K562 (cell line): ENCODE results near the gene FAXC. TPM values are rescaled to one million over a fixed set of nuclear protein-coding genes. Genes with fewer than 3 reads are reported as not detected.

Experiments
- ATAC-seq: fragments of 200-7000 bp; cut with Tn5 transposase; 3 replicates; pipeline ENCODE4 v1.9.1; 2020; ENCODE audit warnings: moderate library complexity
- BruUV-seq: library from RNA; stranded (reverse); fragments of 400-500 nt; replicated peaks from 2 replicates; lab custom pipeline; 2021; lab: Mats Ljungman, UMichigan
- CTCF ChIA-PET: fragments of 300-600 bp; formaldehyde crosslinking; extraction: SDS; loops from one replicate; lab custom pipeline; 2021; ENCODE audit warnings: low intra/inter-chr PET ratio; lab: Yijun Ruan, JAX
- POLR2A ChIA-PET: fragments of 300-600, 350-650 bp; sonication (Branson Sonifier 250); formaldehyde crosslinking; extraction: SDS; loops from one replicate; lab custom pipeline; 2021; ENCODE audit warnings: antibody characterized with exemption, inconsistent platforms; lab: Yijun Ruan, JAX
- DNase-seq, 4 experiments: peaks; one replicate each; pipeline versions ENCODE4 v3.0.0 to v3.0.0-alpha.2; 2011 to 2018; ENCODE audit warnings: low spot score in 3 of 4, mixed read lengths in 3 of 4; ENCODE audit errors: extremely low read depth in 1 of 4
- FAIRE-seq: peaks from 2 replicates; lab custom pipeline; 2011; peaks lifted over from hg19 to GRCh38; lab: Jason Lieb, UNC
- H2AFZ ChIP-seq: 2 replicates; pipeline ENCODE4 v1.6.0; 2011; ENCODE audit warnings: low read depth, low read length, control low read depth, inconsistent platforms
- H3K27ac ChIP-seq: fragments of 200-600 bp; 3 replicates; pipeline ENCODE4 v1.8.0; 2011; ENCODE audit warnings: low read depth, mild to moderate bottlenecking, control low read depth, inconsistent platforms, low read length, moderate library complexity, mixed read lengths; ENCODE audit errors: extremely low read depth
- H3K27me3 ChIP-seq, 2 experiments: fragments of 300-600 bp in 1 of 2; 2 replicates in 1 of 2; 3 replicates in 1 of 2; pipeline versions ENCODE4 v1.6.0 to v1.8.0; 2011; ENCODE audit warnings: inconsistent platforms in 2 of 2, low read length in 2 of 2, mild to moderate bottlenecking in 1 of 2, mixed read lengths in 1 of 2, moderate library complexity in 1 of 2; ENCODE audit not compliant: control insufficient read depth in 2 of 2, insufficient read depth in 2 of 2
- H3K36me3 ChIP-seq: fragments of 300-600 bp; 3 replicates; pipeline ENCODE4 v1.8.0; 2011; ENCODE audit warnings: mild to moderate bottlenecking, low read length, inconsistent platforms; ENCODE audit not compliant: control insufficient read depth, insufficient read depth
- H3K4me1 ChIP-seq, 2 experiments: fragments of 200-600 bp in 1 of 2; replicated peaks in 1 of 2; 2 replicates in 1 of 2; 3 replicates in 1 of 2; pipeline versions ENCODE4 v1.5.1 to v1.8.0; 2011; ENCODE audit warnings: inconsistent platforms in 2 of 2, low read length in 2 of 2, mild to moderate bottlenecking in 1 of 2, mixed read lengths in 1 of 2, moderate library complexity in 1 of 2; ENCODE audit not compliant: control insufficient read depth in 2 of 2, insufficient read depth in 2 of 2
- H3K4me2 ChIP-seq: 2 replicates; pipeline ENCODE4 v1.6.1; 2011; ENCODE audit warnings: low read length, control low read depth, inconsistent platforms, mixed read lengths; ENCODE audit not compliant: insufficient read depth
- H3K4me3 ChIP-seq: fragments of 200-600 bp; sonication (generic), shearing (Covaris generic); 2 replicates; pipeline ENCODE4 v1.5.1; 2016; ENCODE audit warnings: control low read depth, inconsistent platforms
- H3K79me2 ChIP-seq: fragments of 200-600 bp; 3 replicates; pipeline ENCODE4 v1.8.0; 2011; ENCODE audit warnings: low read length, inconsistent platforms; ENCODE audit not compliant: control insufficient read depth, insufficient read depth
- H3K9ac ChIP-seq, 2 experiments: 2 replicates each; pipeline versions ENCODE4 v1.6.0 to v1.6.1; 2011; ENCODE audit warnings: low read depth in 2 of 2, low read length in 2 of 2, control low read depth in 1 of 2, inconsistent platforms in 1 of 2, mild to moderate bottlenecking in 1 of 2, mixed read lengths in 1 of 2; ENCODE audit not compliant: insufficient read depth in 1 of 2
- H3K9me1 ChIP-seq: one replicate; pipeline ENCODE4 v1.6.0; 2011; ENCODE audit warnings: inconsistent platforms, mild to moderate bottlenecking, low read length, moderate library complexity; ENCODE audit not compliant: control insufficient read depth, insufficient read depth
- H3K9me3 ChIP-seq: replicated peaks from 2 replicates; pipeline ENCODE4 v1.5.1; 2011; ENCODE audit warnings: low read depth, low read length, inconsistent platforms; ENCODE audit not compliant: control insufficient read depth, insufficient read depth
- H4K20me1 ChIP-seq: replicated peaks from 2 replicates; pipeline ENCODE4 v1.6.1; 2011; ENCODE audit warnings: low read length, inconsistent platforms, mixed read lengths; ENCODE audit not compliant: control insufficient read depth, insufficient read depth
- CBX3 ChIP-seq, 2 experiments: IDR thresholded peaks; 1 replicate in 1 of 2; 2 replicates in 1 of 2; pipeline ENCODE4 v1.6.1; 2012; ENCODE audit warnings: inconsistent platforms in 2 of 2, low read length in 2 of 2, borderline replicate concordance in 1 of 2, control low read depth in 1 of 2
- CBX5 ChIP-seq: IDR thresholded peaks from 2 replicates; pipeline ENCODE4 v1.6.1; 2014; ENCODE audit warnings: low read depth, borderline replicate concordance
- CSDE1 ChIP-seq, 2 experiments: fragments of 450-650 bp; IDR thresholded peaks; 2 replicates each; pipeline ENCODE4 v1.6.1; 2016; ENCODE audit warnings: mild to moderate bottlenecking in 1 of 2
- KDM4B ChIP-seq, 2 experiments: fragments of 450-650 bp in 1 of 2; sonication (generic) in 1 of 2; IDR thresholded peaks; 2 replicates each; pipeline ENCODE4 v1.6.1; 2016 to 2017; ENCODE audit warnings: borderline replicate concordance in 2 of 2, antibody characterized with exemption in 1 of 2, low read depth in 1 of 2, mild to moderate bottlenecking in 1 of 2
- MED1 ChIP-seq: sonication (generic); formaldehyde crosslinking; IDR thresholded peaks from 2 replicates; pipeline ENCODE4 v1.8.1; 2023; ENCODE audit warnings: missing genetic modification reagents, borderline replicate concordance
- MEF2D ChIP-seq: conservative IDR thresholded peaks from 2 replicates; pipeline ENCODE4 v1.6.1; 2016; ENCODE audit warnings: low read depth, missing genetic modification characterization, missing compliant biosample characterization
- POLR2A ChIP-seq: fragments of 450-650 bp; conservative IDR thresholded peaks from 2 replicates; pipeline ENCODE4 v1.6.1; 2016
- RBM34 ChIP-seq: fragments of 200-400 bp; formaldehyde crosslinking; IDR thresholded peaks from 2 replicates; pipeline ENCODE4 v1.6.1; 2018; ENCODE audit warnings: low read length, borderline replicate concordance; ENCODE audit not compliant: insufficient read depth
- SFPQ ChIP-seq: fragments of 200-400 bp; formaldehyde crosslinking; IDR thresholded peaks from 2 replicates; pipeline ENCODE4 v1.6.1; 2017; ENCODE audit warnings: mild to moderate bottlenecking, low read depth, low read length, moderate library complexity
- SMC3 ChIP-seq: conservative IDR thresholded peaks from 2 replicates; pipeline ENCODE4 v1.6.1; 2011; ENCODE audit warnings: low read depth, low read length, improper control_type of control experiment; ENCODE audit not compliant: insufficient read depth
- STAG1 ChIP-seq: sonication (generic); formaldehyde crosslinking; IDR thresholded peaks from 2 replicates; pipeline ENCODE4 v1.5.0; 2020; ENCODE audit warnings: missing genetic modification reagents, borderline replicate concordance
- THRAP3 ChIP-seq: fragments of 450-650 bp; IDR thresholded peaks from 2 replicates; pipeline ENCODE4 v1.6.1; 2016; ENCODE audit warnings: mild to moderate bottlenecking, inconsistent platforms, borderline replicate concordance
- THRB ChIP-seq: fragments of 450-650 bp; formaldehyde crosslinking; conservative IDR thresholded peaks from 2 replicates; pipeline ENCODE4 v1.4.0; 2022; ENCODE audit warnings: mild to moderate bottlenecking, missing genetic modification characterization
- ZKSCAN3 ChIP-seq: fragments of 250-450 bp; sonication (Bioruptor Pico); IDR thresholded peaks from 2 replicates; pipeline ENCODE4 v1.4.0; 2020
- ZNF134 ChIP-seq: fragments of 250-450 bp; sonication (Bioruptor Pico); conservative IDR thresholded peaks from 2 replicates; pipeline ENCODE4 v1.4.0; 2020
- ZNF212 ChIP-seq: fragments of 450-650 bp; formaldehyde crosslinking; IDR thresholded peaks from 2 replicates; pipeline ENCODE4 v1.4.0; 2020; ENCODE audit warnings: mild to moderate bottlenecking
- ZNF347 ChIP-seq: fragments of 450-650 bp; formaldehyde crosslinking; IDR thresholded peaks from 2 replicates; pipeline ENCODE4 v1.4.0; 2020; ENCODE audit warnings: low read depth, mild to moderate bottlenecking, moderate library complexity
- ZNF512 ChIP-seq: IDR thresholded peaks from 2 replicates; pipeline ENCODE4 v1.6.1; 2016; ENCODE audit warnings: missing genetic modification characterization, missing compliant biosample characterization
- ZNF76 ChIP-seq: fragments of 250-450 bp; sonication (Bioruptor Pico); IDR thresholded peaks from 2 replicates; pipeline ENCODE4 v1.4.0; 2020; ENCODE audit warnings: mild to moderate bottlenecking, moderate library complexity, borderline replicate concordance
- WGBS: fragments of 100-300 bp; shearing (Covaris generic); methylation state at CpG from one replicate; pipeline ENCODE4 v1.1.6; 2016; ENCODE audit warnings: low coverage, mixed read lengths; ENCODE audit not compliant: insufficient coverage; ENCODE audit errors: missing lambda C conversion rate; 5-methylcytosine and 5-hydroxymethylcytosine counted together
- in situ Hi-C: fragments of 300-500 bp; cut with MboI; formaldehyde crosslinking; loops from 4 replicates; pipeline ENCODE4 v1.15.0; 2018; ENCODE audit warnings: inconsistent platforms, mixed read lengths
- intact Hi-C: fragments of 100-400 bp; cut with micrococcal nuclease; formaldehyde crosslinking; loops from 2 replicates; pipeline ENCODE4 v1.14.2; 2022
- polyA plus RNA-seq, 8 experiments: library from polyadenylated mRNA; depleted of rRNA in 4 of 8; stranded (reverse) in 5 of 8; unstranded in 3 of 8; fragments of >200 nt; fragmentation: Nextera tagmentation in 2 of 8; fragmentation: Illumina TruSeq in 1 of 8; extraction: Ambion mirVana in 2 of 8; extraction: Trizol in 1 of 8; gene quantifications; 2 replicates each; pipeline versions ENCODE4 v1.2.1 to v1.2.3, GENCODE V29; 2011 to 2014; ENCODE audit warnings: inconsistent platforms in 1 of 8, missing spikeins in 1 of 8
- total RNA-seq, 7 experiments: library from RNA; depleted of rRNA in 6 of 7; stranded (reverse); fragments of >200 nt in 6 of 7; fragmentation: Illumina TruSeq in 2 of 7; extraction: Trizol in 2 of 7; gene quantifications; 2 replicates each; pipeline versions ENCODE4 v1.2.1 to v1.2.3, GENCODE V29; 2011 to 2021; ENCODE audit warnings: low replicate concordance in 1 of 7

The FAXC gene
- total and polyA plus RNA-seq, 9 of the 15 experiments (the other 6 are each of a cell fraction or from before 2014, with no cell fraction given) = 0.06 to 0.40 (median 0.13) TPM; not detected in 5

GRCh38 chr6:99318566-99318965, 30.9 kb downstream of the FAXC start:
- DNase-seq = no peak
- WGBS = 3% methylated on average over 3 of the region's 3 CpGs
- intact Hi-C loops (no loop called here), in situ Hi-C loops (no loop called here)
- H3K9me1 ChIP-seq = no peaks in the 10 kb centered on the region
- no peak overlapping the region for H3K27ac ChIP-seq
- no peak overlapping the region for H3K4me2 ChIP-seq
- no peaks in the 10 kb centered on the region for H4K20me1 ChIP-seq
- H3K9ac ChIP-seq = no peak overlapping the region
- H3K79me2 ChIP-seq = no peaks in the 10 kb centered on the region
- ATAC-seq = no peak
- CTCF ChIA-PET = no interaction called here
- no TSS peak for BruUV-seq
- H3K4me3 ChIP-seq = no peak overlapping the region
- H3K9me3 ChIP-seq = no peaks in the 10 kb centered on the region
- H3K4me1 ChIP-seq = no peaks in the 10 kb centered on the region; a peak in 1 of 5 replicates
- H2AFZ ChIP-seq = no peak overlapping the region
- H3K36me3 ChIP-seq = no peaks in the 10 kb centered on the region
- no peak for FAIRE-seq
- no peak for TF ChIP-seq POLR2A
- no peak for TF ChIP-seq MED1 (CRISPR knock-in tag)
- TF ChIP-seq STAG1 (CRISPR knock-in tag) = no peak
- no peak for TF ChIP-seq MEF2D
- no peak for TF ChIP-seq ZNF134 (CRISPR knock-in tag)
- no peak for TF ChIP-seq THRAP3
- no peak for TF ChIP-seq ZNF512 (tag)
- no peak for TF ChIP-seq SMC3
- TF ChIP-seq ZNF347 (CRISPR knock-in tag) = no peak
- no peak for TF ChIP-seq THRB (CRISPR knock-in tag)
- TF ChIP-seq CBX3 (IDR thresholded peaks at IDR 0.05; ENCODE audit: borderline replicate concordance in 1 of 2, low read length in 2 of 2) = no peak
- TF ChIP-seq ZKSCAN3 (CRISPR knock-in tag) = no peak
- TF ChIP-seq CSDE1 (IDR thresholded peaks at IDR 0.05) = no peak
- TF ChIP-seq CBX5 = no peak
- TF ChIP-seq RBM34 = no peak
- no peak for TF ChIP-seq ZNF76 (CRISPR knock-in tag)
- no peak for TF ChIP-seq KDM4B (IDR thresholded peaks at IDR 0.05; ENCODE audit: borderline replicate concordance in 2 of 2, low read depth in 1 of 2)
- no peak for TF ChIP-seq SFPQ
- no peak for TF ChIP-seq ZNF212 (CRISPR knock-in tag)
- peaks cover 26 to 28% of the 10 kb centered on the region in 2 experiments for H3K27me3 ChIP-seq
- POLR2A ChIA-PET = no interaction called here
